ENCODE results near the gene ABAT.
A peak's percentile ranks its signal among the peaks of the same experiment; 100 is the strongest.

The ABAT gene

DNA sequence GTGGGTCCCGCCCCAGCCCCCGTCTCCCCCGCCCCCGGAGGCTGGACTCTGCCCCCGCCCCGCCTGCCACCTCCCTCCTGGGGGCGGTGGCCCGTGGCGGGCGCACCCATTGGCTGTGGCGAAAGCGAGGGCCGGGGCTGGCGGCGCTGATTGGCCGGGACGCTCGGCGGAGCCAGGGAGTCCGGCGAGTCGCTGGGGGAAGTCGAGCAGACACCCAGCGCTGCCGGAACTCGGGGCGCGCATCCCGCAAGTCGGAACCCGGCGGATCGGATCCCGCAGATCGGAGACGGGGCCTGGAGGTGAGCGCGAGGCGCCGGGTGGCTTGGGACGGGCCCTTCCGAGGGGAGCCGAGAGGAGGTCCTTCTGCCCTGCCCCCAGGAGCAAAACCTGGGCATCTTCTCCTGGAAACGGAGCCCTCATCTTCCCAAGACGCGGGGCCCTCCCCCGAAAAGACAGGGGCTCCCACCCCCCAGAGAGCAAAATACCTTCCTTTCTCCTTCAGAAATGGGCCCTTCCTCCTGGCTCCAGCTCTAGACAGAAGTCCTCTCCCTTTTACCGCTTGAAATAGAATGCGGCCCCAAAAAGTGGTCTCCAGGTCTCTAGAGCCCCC lies at the start of gene ABAT:
Gene ABAT (plus strand): TSS at position 205 of the 610 bp plus-strand sequence. CDS start 61,123 bp downstream, outside the sequence.
- DNase-seq = peak; percentile 82

DNA sequence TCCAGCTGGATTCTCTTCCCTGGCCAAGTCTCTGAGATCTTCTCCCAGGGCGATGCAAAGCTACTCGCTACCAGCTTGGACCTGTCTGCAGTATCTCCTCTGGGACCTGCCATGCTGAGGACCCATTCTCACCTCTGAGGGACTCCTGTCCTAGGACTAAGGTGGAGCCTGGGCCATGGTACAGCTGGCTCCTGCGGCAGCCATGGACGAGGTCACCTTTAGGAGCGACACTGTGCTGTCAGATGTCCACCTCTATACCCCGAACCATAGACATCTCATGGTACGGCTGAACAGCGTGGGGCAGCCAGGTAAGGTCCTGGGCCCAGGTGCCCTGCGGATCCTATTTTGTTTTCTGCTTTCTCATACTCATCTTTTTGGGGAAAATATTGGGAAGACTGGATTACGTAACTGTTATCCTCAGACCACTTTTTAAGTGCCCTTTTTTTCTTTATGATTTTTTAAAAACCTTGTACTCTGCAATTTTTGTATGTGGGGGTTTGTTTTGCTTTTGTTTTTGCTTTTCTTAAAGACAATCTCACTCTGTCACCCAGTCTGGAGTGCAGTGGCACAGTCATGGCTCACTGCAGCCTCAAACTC lies 48.8 kb upstream of the ABAT start:
- no peak for DNase-seq

DNA sequence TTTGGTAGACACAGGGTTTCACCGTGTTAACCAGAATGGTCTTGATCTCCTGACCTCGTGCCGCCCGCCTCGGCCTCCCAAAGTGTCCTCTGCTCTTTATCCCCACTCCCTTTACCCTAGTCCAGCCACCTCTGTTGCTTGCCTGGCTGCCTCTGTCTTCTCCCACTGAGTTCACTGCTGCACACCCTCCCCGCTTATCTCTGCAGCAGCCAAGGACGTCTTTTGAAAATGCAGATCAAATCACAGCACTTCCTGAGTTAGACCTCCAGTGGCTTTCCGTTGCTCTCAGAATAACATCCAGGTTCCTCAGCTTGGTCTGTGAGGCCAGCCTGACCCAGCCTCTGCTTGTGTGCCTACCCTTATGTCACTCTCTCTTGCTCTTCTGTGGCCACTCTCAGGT lies 47.5 kb upstream of the ABAT start:
- no peak for DNase-seq

DNA sequence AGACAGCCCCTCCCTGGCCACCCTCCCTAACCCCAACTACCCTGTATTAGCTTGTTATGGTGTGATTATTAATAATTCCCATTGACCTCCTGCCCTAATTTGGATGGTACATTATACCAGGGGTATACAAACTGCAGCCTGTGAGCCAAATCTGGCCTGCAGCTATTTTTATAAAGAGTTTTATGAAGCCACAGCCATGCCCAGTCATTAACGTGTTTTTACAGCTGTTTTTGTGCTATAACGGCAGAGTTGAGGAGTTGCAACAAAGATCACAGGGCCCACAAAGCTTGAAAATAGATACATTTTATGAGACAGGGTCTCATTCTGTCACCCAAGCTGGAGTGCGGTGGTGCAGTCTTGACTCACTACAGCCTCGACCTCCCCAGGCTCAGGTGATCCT lies 47.0 kb upstream of the ABAT start:
- DNase-seq = no peak

DNA sequence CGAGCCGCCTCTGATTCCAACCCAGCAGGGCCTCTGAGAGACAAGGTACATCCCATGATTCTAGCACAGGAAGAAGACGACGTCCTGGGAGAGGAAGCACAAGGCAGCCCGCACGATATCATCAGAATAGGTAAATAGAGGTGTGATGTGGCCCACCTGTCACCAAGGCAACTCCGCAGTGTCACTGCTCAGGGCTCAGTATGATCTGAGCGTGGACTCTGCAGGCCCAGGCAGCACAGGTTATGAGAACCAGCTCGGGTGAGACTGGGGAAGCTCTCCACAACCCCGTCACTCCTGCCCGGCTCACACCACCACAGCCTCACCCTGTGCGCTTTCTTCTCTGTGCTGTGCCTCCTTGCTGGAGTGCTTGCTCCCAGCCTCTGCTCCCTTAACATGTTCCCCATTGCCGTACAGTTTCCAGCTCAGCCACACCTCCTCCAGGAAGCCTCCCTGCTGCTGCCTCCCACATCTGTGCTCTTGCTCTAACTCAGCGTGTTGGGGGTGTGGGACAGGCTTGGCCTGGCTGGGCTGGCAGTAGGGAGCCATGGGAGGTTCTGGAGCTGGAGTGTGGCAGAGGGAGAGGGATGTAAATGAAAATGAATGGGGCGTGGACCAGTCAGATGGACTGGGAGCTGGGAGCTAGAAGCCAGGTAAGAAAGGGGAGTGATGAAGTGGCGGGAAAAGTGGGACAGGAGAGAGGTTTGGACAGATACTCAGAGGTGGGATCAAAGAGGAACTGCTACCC lies 45.3 kb upstream of the ABAT start:
- DNase-seq = no peak

DNA sequence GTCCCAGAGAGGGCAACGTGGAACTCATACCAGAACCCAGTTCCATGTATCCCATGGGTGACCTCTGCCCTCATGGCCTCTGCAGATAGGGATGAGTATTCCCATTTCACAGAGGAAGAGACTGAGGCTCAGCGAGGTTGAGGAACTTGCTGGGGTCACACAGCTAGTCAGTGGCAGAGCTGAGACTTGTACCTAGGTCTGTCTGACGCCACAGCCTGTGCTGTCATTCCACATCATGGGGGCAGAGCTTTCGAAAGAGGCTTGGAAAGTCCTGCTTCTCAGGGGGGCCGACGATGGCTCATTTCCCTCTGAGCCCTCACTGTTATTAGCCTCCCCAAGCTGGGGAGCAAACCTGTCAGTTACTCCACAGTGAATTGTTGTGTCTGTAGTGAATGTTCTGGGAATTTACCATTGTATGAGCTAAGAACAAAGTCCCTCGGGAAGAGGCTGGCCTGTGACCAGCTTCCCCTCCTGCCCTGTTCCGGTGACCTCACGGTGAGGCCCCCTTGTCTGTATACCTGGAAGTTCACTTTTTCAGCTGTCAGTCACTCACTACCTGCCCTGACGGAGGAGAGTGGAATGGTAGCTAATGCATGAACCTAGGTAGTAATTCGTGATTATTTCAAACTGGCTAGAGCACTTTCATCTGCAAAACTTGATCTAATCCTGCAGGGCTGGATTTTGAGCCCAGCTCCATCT lies 44.0 kb upstream of the ABAT start:
- no peak for DNase-seq

DNA sequence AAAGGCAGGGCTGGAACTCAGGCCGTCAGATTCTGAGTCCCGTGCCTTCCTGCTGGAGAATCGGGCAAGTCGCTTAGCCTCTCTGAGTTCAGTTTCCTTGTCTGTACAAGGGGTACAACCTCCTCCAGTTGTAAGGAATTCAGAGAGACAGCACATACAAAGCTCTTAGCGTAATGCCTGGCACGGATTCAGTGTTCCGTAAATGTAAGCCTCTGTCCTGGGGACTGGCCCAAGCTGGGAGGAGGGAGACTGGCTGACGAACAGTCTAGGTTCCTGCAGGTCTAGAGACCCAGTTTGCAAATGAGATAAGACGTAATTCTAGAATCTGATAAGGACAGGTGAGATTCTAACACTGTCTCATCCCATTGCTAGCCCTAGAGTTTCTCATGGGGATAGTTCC lies 43.0 kb upstream of the ABAT start:
- DNase-seq = no peak

DNA sequence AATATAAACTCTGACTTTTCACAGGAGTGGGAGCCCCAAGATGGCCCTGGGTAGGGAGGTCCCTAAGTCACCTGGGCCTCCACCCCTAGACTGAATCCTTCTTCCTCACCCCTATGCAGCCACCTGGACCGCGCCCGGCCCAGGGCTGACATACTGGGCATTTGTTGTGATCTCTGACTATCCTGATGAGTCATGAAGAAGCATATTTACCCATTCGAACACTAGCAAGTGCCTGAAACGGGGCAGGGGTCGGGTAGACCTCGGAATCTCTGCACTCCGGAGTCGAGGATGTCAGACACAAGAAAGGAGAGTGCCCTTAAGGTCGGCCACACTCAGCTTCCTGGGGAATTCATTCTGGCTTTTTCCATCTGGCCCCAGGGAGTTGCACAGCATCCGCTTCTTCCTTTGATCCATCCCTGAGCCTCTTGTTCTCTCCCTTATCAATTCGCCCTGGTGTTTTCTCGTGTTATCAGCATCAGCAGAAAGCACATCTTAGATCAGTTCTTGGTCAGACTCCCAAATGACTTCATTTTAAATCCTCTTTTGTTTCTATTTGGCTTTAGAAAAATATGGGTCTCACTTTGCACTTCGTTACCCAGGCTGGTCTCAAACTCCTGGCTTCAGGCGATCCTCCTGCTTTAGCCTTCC lies 42.5 kb upstream of the ABAT start:
- no peak for DNase-seq

DNA sequence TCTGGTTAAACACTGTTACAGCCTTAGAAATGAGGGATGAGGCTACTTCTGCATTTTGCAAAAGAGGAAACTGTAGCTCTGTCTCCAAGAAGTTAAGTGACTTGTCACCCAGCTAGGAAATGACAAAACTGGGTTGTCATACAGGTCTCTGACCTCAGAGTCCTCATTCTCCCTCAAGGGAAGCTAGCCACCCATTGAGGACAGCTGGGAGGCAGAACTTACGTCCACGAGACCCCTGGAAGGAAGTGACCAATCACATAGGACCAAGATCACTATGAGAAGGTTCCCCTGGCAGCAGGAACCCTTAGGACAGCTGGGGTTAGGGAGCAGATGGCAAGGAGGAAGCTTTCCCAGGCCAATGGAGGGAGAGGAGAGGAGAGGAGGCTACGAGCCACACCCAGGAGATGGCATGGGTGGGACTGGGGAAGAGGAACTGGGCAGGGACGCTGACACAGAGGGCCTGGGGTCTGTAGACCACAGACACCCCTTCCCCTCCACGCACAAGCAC lies 41.7 kb upstream of the ABAT start:
- no peak for DNase-seq

DNA sequence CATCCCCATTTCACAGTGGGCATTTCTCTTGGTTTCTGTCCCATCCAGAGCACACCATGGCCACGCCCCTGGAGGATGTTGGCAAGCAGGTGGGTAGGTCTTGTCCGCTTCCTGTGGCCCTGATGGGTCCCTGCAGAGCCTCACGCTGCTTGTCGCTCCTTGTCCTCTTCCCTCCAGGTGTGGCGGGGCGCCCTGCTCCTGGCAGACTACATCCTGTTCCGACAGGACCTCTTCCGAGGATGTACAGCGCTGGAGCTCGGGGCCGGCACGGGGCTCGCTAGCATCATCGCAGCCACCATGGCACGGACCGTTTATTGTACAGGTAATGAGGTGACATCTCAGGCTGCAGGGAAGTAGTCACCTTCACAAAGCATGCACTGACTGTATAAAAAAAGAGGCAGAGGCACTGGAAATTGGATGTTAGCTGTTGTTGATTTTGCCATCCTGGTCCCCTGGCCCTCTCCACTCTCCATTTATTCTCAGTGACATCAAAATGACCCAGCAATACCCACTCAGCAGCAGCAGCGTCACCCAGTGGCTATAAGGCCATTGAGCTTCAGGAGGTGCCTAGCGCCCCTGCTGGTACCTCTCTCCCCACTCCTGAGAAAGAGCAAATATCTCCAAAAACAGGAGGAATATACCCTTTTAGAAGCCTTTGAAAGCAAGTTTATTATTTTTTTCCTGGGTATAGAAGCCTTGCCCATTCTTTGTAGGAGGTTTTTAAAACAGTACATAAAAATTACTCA lies 39.3 kb upstream of the ABAT start:
- no peak for DNase-seq

DNA sequence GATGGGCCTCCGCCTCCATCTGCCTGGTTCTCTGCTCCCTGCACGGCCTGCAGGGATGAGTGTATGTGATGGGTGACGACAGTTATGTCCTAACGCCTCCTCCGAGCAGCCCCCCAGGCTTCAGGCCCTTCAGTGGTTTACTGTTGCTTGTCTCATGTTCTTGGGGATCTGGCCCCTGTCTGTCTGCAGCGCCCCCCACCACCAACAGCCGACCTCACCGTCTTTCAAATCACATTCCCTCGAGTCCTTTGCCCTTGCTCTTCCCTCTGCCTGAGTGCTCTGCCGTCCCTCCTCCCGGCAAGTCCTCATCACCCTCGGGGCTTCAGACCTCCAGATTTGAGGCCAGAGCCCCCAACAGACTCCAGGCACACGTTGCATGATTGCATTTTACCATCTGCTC lies 34.7 kb upstream of the ABAT start:
- DNase-seq = no peak

DNA sequence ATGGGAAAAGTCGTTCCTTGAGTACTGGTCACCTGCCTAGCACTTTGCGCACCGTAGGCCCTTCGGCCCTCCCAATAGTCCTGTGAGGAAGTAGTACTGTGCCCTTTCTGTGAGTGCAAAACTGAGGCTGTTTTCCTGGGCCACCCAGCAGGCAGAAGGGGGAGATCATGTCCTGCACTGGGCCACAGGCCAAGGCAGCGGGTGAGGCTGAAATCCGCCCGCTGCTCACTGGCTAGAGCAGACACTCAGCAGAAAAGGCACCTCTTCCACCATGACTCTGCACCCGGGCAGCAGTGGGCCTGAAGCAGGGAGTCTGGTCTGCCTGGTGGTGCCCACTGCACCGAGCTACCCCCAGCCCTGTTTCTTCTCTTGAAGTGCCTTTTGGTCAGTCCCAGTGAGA lies 32.7 kb upstream of the ABAT start:
- no peak for DNase-seq

DNA sequence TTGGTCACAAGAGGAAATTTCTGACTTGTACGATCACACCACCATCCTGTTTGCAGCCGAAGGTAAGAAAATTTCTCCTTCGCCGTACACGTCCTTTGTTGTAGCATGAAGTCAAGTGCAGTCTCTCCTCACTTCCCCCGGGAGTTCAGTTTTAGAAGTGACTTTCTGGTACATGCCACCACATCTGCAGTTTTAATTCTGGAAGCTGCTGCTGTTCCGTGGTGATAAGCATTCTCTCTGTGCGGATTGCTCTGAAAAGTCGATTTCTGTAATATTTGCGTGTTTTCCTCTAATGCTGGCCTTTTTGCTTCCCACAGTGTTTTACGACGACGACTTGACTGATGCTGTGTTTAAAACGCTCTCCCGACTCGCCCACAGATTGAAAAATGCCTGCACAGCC lies 32.3 kb upstream of the ABAT start:
- no peak for DNase-seq

DNA sequence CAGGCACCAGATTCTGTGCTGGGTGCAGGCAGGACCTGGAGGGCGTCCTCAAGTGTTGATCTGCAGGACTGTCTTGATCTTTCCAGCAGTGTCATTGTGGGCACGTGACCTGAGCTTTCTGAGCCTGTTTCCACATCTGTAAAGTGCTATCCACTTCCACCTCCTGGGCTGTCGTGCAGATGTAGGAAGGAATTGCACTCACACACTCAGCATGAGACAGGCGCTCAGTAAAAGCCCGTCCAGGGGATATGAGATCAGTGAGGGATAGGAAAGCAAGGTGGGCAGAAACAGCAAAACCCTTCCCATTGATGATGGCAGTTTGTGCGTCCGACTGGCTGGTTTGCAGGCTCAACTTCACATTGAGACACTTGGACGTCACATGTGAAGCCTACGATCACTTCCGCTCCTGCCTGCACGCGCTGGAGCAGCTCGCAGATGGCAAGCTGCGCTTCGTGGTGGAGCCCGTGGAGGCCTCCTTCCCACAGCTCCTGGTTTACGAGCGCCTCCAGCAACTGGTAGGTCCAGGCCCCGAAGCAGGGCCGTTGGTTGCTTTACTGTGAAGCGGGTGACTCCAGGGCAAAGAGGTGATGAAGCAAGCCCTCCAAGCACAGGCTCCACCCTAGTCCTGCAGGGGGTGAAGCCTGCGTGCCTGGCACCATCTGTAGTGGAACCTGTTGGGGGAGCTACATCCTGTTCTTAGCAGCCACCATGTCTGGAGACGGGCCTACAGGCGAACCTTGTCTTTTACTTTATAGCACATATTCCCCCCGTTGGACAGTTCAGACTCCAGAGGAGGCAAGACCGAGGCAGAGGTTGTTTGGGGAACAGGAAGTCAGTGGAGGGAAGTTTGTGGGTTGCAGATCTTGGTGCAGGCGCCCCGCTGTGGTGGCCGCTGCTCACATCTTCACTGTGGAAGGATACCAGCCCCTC lies 29.9 kb upstream of the ABAT start:
- DNase-seq = no peak

DNA sequence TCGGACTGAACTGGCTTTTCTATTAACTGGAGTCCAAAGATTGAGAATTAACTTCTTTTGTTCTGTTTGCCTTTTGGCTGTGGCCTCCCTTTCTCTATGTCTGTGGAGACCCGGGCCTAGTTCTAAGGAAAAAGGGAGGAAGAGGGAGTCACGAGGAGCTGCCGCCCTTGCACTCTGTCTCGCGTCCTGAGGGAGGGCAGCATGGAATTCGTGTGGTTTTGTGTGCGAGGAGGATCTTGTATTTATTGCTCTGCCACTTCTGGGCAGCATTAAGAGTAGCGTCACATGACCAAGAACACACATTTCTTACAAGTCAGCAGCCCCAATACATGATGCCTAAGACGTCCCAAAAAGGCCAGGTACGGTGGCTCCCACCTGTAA lies 29.3 kb upstream of the ABAT start:
- DNase-seq = no peak

DNA sequence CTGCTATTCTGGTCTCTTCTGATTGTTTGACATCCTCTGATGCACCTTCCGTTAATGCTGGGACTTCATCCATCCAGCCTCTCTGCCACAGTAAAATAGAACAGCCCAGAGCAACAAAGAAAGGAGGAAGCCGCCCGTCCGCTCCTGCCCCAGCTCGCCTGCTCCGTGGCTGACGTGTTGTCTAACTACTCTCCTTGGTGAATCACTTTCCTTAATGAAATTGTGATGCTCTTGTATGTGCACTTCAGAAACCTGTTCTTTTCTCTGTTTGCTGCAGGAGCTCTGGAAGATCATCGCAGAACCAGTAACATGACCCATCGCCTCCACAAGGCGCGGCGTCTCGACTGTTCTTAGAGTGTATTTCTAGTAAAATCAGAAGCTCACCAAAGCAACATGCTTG lies 28.6 kb upstream of the ABAT start:
- no peak for DNase-seq

DNA sequence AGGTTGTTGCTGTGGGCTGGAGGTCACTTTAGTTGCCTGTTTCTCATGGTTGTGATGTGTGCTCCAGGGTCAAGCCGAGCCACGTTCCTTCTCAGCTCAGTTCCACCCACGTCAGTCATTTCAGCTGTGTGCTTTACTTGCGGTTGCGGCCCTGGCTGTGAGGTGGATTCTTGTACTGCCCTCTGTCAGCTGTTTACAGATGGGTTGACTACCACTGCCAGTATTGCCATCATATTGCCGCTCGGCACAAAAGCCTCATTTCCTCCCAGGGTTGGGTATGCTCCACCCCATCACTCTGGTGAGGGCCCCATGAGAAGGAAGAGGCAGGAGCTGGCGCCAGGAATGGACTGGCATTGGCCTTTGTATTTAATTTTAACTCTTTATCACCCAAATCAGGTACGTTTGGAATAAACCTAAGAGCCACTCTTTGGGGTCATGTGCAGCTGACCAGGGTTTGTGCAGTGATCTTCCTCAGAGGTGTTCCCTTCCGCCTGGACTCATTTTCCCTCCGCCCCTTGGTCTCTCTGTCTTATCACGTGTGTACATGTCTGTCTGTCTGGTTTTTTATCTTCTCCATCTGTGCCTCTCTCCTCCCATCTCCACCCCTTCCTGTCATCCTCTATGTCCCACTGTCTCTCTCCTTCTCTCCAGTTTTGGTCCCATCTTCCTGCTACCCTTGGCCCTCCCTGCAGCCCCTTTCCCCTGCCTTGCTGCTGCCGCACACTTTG lies 27.9 kb upstream of the ABAT start:
- DNase-seq = no peak

DNA sequence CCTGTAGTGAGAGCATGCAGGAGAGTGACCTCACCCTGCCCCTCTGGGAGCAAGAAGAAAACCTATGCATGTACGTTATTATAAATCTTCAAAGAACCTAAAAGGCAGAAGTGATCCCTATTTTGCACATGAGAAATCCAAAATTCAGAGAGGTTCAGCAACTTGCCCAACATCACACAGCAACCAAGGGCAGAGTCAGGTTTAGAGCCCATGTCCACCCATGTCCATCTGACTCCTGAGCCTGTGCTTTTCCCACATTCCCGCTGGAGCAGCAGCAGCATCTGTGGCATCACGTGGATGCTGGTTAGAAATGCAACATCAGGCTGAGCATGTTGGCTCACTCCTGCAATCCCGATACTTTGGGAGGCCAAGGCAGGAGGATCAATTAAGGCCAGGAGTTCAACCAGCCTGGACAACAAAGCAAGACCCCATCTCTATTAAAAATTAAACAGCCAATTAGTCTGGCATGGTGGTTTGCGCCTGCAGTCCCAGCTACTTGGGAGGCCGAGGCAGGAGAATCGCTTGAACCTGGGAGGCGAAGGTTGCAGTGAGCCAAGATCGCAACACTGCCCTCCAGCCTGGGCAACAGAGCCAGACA lies 26.6 kb upstream of the ABAT start:
- no peak for DNase-seq

DNA sequence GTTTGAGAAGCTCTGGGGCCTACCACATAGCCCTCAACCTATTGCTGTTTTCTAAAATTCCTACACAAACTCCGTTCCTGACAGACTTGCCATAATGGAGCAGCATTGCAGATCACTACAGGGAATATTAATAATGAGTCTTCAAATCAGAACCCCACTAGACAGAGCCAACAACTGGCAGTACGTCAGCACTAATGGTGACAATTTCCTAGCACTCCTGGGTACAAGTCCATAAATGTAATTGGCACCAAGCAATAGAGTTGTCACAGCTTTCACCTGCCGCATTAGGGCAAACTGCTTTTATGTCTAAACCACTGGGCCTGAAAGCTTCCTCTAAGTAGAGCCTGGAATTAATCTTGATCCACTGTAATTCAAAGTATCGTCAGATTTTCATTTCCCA lies 25.5 kb upstream of the ABAT start:
- DNase-seq = no peak

All from NCI-H1092 treated with DMSO at 0.1 percent for 48 hours (cell line).